D721Med (cell line): ENCODE results near the gene SYCP2L.
"Not testable (repeated sequence)": the region's sequence is repeated elsewhere in the genome, so short reads cannot be mapped to it uniquely, and the experiment has no call there.

Experiments
- DNase-seq: peaks from one replicate; pipeline ENCODE4 v3.0.0; 2011; ENCODE audit warnings: low spot score; ENCODE audit not compliant: insufficient read length
- FAIRE-seq: peaks from 2 replicates; lab custom pipeline; 2011; peaks lifted over from hg19 to GRCh38; lab: Jason Lieb, UNC
- TF ChIP-seq, protein P1 (sequence below): IDR thresholded peaks from 2 replicates; pipeline ENCODE4 v1.5.1; 2012; ENCODE audit warnings: mild to moderate bottlenecking, control low read depth; ENCODE audit not compliant: insufficient read depth; ENCODE audit errors: missing control alignments

SYCP2L gene

DNA sequence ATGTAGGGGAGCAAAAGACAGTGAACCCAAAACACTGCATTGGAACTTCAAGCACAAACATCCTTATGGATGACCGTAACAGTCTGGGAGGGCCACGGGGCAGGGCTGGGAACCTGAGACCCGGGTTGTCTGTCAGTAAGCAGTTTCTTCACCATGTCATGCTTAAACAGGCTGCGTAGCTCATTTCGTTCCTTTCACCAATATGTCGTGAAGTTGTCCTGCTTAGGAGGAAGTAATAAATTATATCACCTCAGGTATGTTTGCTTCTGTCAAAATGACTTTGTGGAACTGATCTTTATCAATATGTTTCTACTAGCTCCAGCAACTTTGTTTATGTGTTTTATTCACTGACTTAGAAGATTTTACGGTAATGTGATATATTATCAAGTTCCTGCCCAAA lies 36.1 kb upstream of the SYCP2L start:
- TF ChIP-seq, protein P1, sequence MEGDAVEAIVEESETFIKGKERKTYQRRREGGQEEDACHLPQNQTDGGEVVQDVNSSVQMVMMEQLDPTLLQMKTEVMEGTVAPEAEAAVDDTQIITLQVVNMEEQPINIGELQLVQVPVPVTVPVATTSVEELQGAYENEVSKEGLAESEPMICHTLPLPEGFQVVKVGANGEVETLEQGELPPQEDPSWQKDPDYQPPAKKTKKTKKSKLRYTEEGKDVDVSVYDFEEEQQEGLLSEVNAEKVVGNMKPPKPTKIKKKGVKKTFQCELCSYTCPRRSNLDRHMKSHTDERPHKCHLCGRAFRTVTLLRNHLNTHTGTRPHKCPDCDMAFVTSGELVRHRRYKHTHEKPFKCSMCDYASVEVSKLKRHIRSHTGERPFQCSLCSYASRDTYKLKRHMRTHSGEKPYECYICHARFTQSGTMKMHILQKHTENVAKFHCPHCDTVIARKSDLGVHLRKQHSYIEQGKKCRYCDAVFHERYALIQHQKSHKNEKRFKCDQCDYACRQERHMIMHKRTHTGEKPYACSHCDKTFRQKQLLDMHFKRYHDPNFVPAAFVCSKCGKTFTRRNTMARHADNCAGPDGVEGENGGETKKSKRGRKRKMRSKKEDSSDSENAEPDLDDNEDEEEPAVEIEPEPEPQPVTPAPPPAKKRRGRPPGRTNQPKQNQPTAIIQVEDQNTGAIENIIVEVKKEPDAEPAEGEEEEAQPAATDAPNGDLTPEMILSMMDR: no peak
- no peak for FAIRE-seq
- no peak for DNase-seq

DNA sequence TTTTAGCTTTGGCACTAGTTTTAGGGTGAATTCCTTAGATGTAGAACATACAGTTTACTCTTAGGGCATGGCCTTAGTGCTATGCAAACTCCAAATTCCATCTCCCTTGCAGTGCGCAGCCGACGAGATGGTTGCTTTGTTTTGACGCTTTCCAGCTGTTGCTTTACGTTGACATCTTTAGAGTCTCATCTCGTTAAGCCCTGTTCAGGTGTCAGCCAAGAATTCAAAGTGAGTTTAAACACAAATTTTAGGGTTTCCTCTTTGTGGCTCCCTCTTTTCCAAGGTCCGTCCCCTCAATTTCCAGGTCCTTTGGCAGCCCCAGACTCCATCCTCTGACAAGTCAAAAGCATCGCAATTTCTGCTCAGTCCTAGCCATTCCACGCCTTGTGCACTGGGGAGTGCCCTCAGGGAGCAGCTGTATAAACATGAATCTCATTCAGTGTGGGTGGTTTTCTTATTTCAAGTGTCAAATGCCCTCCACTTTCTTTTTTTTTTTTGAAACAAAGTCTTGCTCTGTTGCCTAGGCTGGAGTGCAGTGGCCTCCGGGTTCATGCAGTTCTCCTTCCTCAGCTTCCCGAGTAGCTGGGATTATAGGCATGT lies 34.4 kb upstream of the SYCP2L start:
- FAIRE-seq: no peak
- TF ChIP-seq, protein P1: no peak
- DNase-seq: no peak

DNA sequence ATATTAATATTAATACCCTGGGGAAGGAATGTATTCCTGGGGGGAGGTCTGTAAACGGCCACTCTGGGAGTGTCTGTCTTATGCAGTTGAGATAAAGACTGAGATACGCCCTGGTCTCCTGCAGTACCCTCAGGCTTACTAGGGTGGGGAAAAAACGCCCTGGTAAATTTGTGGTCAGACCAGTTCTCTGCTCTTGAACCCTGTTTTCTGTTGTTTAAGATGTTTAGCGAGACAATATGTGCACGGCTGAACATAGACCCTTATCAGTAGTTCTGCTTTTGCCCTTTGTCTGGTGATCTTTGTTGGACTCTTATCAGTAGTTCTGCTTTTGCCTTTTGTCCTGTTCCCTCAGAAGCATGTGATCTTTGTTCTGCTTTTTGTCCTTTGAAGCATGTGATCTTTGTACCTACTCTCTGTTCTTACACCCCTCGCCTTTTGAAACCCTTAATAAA lies 33.0 kb upstream of the SYCP2L start:
- not testable (repeated sequence) for FAIRE-seq, DNase-seq

DNA sequence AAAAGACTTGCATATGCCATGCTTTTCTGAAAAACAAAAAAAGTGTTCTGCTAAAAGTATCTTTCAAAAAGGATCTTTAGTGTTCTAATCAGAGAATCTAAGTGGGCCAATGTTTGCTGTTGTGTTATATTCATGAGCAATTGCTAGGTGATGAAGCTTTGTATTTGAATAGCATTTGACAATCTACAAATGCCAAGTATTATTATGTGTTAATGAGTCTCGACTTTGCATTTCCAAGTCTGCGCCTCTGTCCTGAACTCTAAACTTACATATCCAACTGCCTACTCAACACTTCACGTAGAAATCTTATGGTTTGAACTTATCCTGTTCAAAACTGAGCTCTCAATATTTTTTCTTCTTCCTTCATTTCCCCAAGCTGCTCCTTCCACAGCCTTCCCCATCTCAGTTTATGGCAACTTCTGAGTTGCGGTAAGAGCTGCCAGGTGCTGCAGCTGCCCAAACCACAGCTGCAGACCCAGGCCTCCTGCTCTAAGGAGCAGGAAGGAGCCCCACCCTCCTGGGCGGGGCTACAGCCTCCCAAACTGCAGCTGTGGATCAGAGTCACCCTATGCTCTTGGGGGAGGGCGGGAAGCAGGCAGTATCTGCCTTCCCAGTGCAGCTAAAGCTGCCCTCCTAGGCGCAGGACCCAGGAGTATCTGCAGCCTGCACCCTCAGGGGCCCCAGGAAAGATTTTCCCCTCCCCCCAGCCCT lies 31.8 kb upstream of the SYCP2L start:
- DNase-seq (no peak), FAIRE-seq (no peak)
- TF ChIP-seq, protein P1: no peak

DNA sequence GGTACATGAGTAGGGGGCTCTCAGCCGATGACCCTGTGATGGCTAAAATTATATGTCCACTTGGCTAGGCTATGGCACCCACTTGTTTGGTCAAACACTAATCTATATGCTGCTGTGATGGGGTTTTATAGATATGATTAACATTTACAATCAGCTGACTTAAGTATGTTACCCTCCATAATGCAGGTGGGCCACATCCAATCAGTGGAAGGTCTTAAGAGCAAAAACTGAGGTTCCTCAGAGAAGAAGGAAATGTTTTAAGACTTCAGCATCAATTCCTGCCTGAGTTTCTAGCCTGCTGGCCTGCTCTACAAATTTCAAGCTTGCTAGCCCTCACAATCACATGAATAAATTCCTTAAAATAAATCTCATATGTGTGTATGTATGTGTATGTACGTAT lies 29.6 kb upstream of the SYCP2L start:
- TF ChIP-seq, protein P1: no peak
- FAIRE-seq (no peak), DNase-seq (no peak)

DNA sequence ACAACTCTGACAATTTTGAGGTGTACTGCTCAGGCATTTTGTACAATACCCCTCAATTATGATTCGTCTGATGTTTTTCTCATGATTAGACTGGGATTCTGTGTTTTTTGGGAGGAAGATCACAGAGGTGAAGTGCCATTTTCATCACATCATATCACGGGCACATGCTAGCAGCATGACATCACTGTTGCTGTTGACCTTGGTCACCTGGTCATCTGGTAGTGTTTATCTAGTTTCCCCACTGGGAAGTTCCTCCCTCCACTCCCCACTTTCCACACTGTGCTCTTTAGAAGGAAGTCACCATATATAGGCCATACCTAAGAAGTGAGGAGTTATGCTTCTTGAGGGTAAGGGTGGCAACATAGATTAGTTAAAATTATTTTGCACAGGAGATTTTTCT lies 25.8 kb upstream of the SYCP2L start:
- FAIRE-seq: no peak
- DNase-seq: no peak
- TF ChIP-seq, protein P1: no peak

DNA sequence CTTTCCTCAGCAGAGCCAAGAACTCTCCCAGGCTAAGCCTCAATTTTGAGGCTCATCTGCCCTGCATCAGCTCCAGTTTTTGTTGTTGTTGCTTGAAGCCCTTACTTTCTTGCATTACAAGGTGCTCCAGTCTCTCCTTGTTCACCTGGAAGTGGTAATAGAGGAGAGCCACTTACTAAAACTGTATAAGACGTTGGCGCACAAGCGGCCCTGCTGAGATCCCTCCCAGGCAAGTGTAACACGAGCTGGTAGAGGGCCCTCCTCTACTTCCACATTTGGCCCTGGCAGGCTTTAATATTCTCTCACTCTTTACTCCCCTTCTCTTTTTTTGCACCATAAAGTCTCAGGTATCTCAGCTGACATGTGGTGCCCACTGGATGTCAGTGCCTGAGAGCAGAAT lies 24.5 kb upstream of the SYCP2L start:
- DNase-seq (no peak), FAIRE-seq (no peak)
- TF ChIP-seq, protein P1: no peak

DNA sequence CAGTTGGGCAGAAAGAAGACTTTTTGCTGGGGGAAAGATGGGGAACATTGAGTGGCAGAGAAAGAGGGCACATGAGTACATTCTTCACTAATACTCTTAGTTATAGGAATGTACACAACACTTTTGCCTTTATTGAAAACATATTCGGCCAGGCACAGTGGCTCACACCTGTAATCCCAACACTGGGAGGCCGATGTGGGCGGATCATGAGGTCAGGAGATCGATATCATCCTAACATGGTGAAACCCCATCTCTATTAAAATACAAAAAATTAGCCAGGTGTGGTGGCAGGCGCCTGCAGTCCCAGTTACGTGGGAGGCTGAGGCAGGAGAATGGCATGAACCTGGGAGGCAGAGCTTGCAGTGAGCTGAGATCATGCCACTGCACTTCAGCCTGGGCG lies 23.8 kb upstream of the SYCP2L start:
- FAIRE-seq: not testable (repeated sequence)

DNA sequence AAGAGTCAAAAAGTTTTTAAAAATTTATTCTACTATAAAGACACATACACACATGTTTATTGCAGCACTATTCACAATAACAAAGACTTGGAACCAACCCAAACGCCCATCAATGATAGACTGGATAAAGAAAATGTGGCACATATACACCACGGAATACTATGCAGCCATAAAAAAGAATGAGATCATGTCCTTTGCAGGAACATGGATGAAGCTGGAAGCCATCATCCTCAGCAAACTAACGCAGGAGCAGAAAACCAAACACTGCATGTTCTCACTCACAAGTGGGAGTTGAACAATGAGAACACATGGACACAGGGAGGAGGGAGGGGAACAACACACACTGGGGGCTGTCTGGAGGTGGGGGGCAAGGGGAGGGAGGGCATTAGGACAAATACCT lies 20.1 kb upstream of the SYCP2L start:
- DNase-seq, FAIRE-seq: not testable (repeated sequence)

More for the DNA sequence above, 23.8 kb upstream of the SYCP2L start:
- DNase-seq: not testable (repeated sequence)
